ENCODE measurements around the gene CYP46A1.

The CYP46A1 gene

GRCh38 chr14:99664058-99664936 is 19.8 kb upstream of the CYP46A1 start:
- H3K27ac ChIP-seq, result no peak overlapping the region
- no peak for TF ChIP-seq CTCF (IDR thresholded peaks at IDR 0.05)
- TF ChIP-seq ZFX (IDR thresholded peaks at IDR 0.05; ENCODE audit: borderline replicate concordance), result no peak

- TF ChIP-seq CTCF (IDR thresholded peaks at IDR 0.05) (no peak), ZFX (IDR thresholded peaks at IDR 0.05; ENCODE audit: borderline replicate concordance) (no peak)
- H3K27ac ChIP-seq, result no peak overlapping the region
Observed at GRCh38 chr14:99664937-99665273, 19.2 kb upstream of the CYP46A1 start.

- H3K27ac ChIP-seq, result no peak overlapping the region
- TF ChIP-seq ZFX (IDR thresholded peaks at IDR 0.05; ENCODE audit: borderline replicate concordance), result no peak
- no peak for TF ChIP-seq CTCF (IDR thresholded peaks at IDR 0.05)
Observed at GRCh38 chr14:99666533-99666932, 17.6 kb upstream of the CYP46A1 start.

GRCh38 chr14:99667045-99667444 is 17.1 kb upstream of the CYP46A1 start:
- TF ChIP-seq ZFX (IDR thresholded peaks at IDR 0.05; ENCODE audit: borderline replicate concordance), result no peak
- TF ChIP-seq CTCF (IDR thresholded peaks at IDR 0.05), result no peak

GRCh38 chr14:99667821-99668220 is 16.3 kb upstream of the CYP46A1 start:
- TF ChIP-seq ZFX (IDR thresholded peaks at IDR 0.05; ENCODE audit: borderline replicate concordance), result no peak
- no peak for TF ChIP-seq CTCF (IDR thresholded peaks at IDR 0.05)
- H3K27ac ChIP-seq, result no peak overlapping the region

More at GRCh38 chr14:99667045-99667444, 17.1 kb upstream of the CYP46A1 start:
- H3K27ac ChIP-seq, result no peak overlapping the region

- TF ChIP-seq ZFX (IDR thresholded peaks at IDR 0.05; ENCODE audit: borderline replicate concordance), result no peak
- TF ChIP-seq CTCF (IDR thresholded peaks at IDR 0.05), result no peak
- H3K27ac ChIP-seq, result no peak overlapping the region
Observed at GRCh38 chr14:99668307-99669295, 15.5 kb upstream of the CYP46A1 start.

Measured in 22Rv1 (cell line).